NCI-H146 (cell line): ENCODE measurements around the gene PRPF19.
A peak's percentile ranks its signal among the peaks of the same experiment; 100 is the strongest.

Source experiments
- DNase-seq: peaks from one replicate; lab custom pipeline; 2025; lab: John Stamatoyannopoulos, UW

The PRPF19 gene

GRCh38 chr11:60906132-60906972 is at the start of gene PRPF19:
Gene PRPF19, minus strand, starts transcription at chr11:60906585. Its CDS starts 203 bp downstream, at chr11:60906382.
- peak; percentile 95 for DNase-seq

GRCh38 chr11:60955571-60955970 is 49.2 kb upstream of the PRPF19 start:
- no peak for DNase-seq

- no peak for DNase-seq
Observed at GRCh38 chr11:60954421-60954820, 48.0 kb upstream of the PRPF19 start.

GRCh38 chr11:60953781-60954180 is 47.4 kb upstream of the PRPF19 start:
- DNase-seq, result no peak

GRCh38 chr11:60952742-60953170 is 46.4 kb upstream of the PRPF19 start:
- DNase-seq, result no peak

- no peak for DNase-seq
Observed at GRCh38 chr11:60951904-60952741, 45.7 kb upstream of the PRPF19 start, which contains the start of gene SLC15A3. Gene SLC15A3, minus strand, starts transcription at chr11:60952176. Its CDS starts 625 bp downstream, at chr11:60951551.

GRCh38 chr11:60951606-60951903 is 45.2 kb upstream of the PRPF19 start:
- no peak for DNase-seq

GRCh38 chr11:60950933-60951605 is 44.7 kb upstream of the PRPF19 start:
- no peak for DNase-seq

- no peak for DNase-seq
Observed at GRCh38 chr11:60950024-60950423, 43.6 kb upstream of the PRPF19 start.

GRCh38 chr11:60948250-60948649 is 41.9 kb upstream of the PRPF19 start:
- DNase-seq, result no peak

GRCh38 chr11:60947700-60948099 is 41.3 kb upstream of the PRPF19 start:
- DNase-seq, result no peak

GRCh38 chr11:60946601-60947264 is 40.3 kb upstream of the PRPF19 start:
- no peak for DNase-seq

- DNase-seq, result no peak
Observed at GRCh38 chr11:60945295-60945667, 38.9 kb upstream of the PRPF19 start.

- peak; percentile 40 for DNase-seq
Observed at GRCh38 chr11:60944490-60945294, 38.3 kb upstream of the PRPF19 start.

GRCh38 chr11:60942970-60943565 is 36.7 kb upstream of the PRPF19 start:
- peak; percentile 26 for DNase-seq

- peak; percentile 75 for DNase-seq
Observed at GRCh38 chr11:60942219-60942618, 35.8 kb upstream of the PRPF19 start.

- DNase-seq, result no peak
Observed at GRCh38 chr11:60941371-60942119, 35.2 kb upstream of the PRPF19 start.

GRCh38 chr11:60939855-60940254 is 33.5 kb upstream of the PRPF19 start:
- no peak for DNase-seq

- DNase-seq, result no peak
Observed at GRCh38 chr11:60939301-60939700, 32.9 kb upstream of the PRPF19 start.

GRCh38 chr11:60938500-60938899 is 32.1 kb upstream of the PRPF19 start:
- no peak for DNase-seq
